HepG2 (cell line): ENCODE data around the gene TP53I3. TPM values are rescaled to one million over a fixed set of nuclear protein-coding genes. Genes with fewer than 3 reads are reported as not detected.

Experiments used
- ATAC-seq: fragments of 200-7000 bp; cut with Tn5 transposase; 3 replicates; pipeline ENCODE4 v1.9.1; 2020; ENCODE audit warnings: mild to moderate bottlenecking, moderate library complexity
- BruUV-seq: library from RNA; stranded (reverse); fragments of 400-500 nt; replicated peaks from 2 replicates; lab custom pipeline; 2021; lab: Mats Ljungman, UMichigan
- CTCF ChIA-PET: fragments of 300-600 bp; formaldehyde crosslinking; extraction: SDS; loops from one replicate; lab custom pipeline; 2021; ENCODE audit warnings: low total read pairs, inconsistent platforms, low intra/inter-chr PET ratio; lab: Yijun Ruan, JAX
- POLR2A ChIA-PET: fragments of 350-600 bp; sonication (Branson Sonifier 250); formaldehyde crosslinking; loops from one replicate; lab custom pipeline; 2020; ENCODE audit warnings: antibody characterized with exemption, inconsistent platforms; lab: Yijun Ruan, JAX
- DNase-seq: peaks from one replicate; pipeline ENCODE4 v3.0.0-alpha.2; 2015; ENCODE audit warnings: low spot score
- FAIRE-seq: peaks from 3 replicates; lab custom pipeline; 2011; peaks lifted over from hg19 to GRCh38; lab: Jason Lieb, UNC
- H2AFZ ChIP-seq: one replicate; pipeline ENCODE4 v1.6.1; 2011; ENCODE audit warnings: low read length, inconsistent platforms
- H3K27ac ChIP-seq: fragments of 300-600 bp; 3 replicates; pipeline ENCODE4 v1.8.0; 2011; ENCODE audit warnings: mixed run types, mild to moderate bottlenecking, mixed read lengths, low read length, inconsistent platforms; ENCODE audit not compliant: insufficient read depth; ENCODE audit errors: extremely low read length
- H3K27me3 ChIP-seq, 2 experiments: fragments of 200-600 bp in 1 of 2; 2 replicates in 1 of 2; 3 replicates in 1 of 2; pipeline versions ENCODE4 v1.6.0 to v1.8.0; 2011; ENCODE audit warnings: low read length in 2 of 2, mild to moderate bottlenecking in 2 of 2, moderate library complexity in 2 of 2, inconsistent platforms in 1 of 2; ENCODE audit not compliant: insufficient read depth in 2 of 2, control insufficient read depth in 1 of 2
- H3K36me3 ChIP-seq, 2 experiments: fragments of 200-600 bp in 1 of 2; replicated peaks in 1 of 2; 2 replicates in 1 of 2; 3 replicates in 1 of 2; pipeline versions ENCODE4 v1.5.1 to v1.8.0; 2011; ENCODE audit warnings: low read length in 2 of 2, inconsistent platforms in 1 of 2; ENCODE audit not compliant: insufficient read depth in 2 of 2, control insufficient read depth in 1 of 2
- H3K4me1 ChIP-seq: 2 replicates; pipeline ENCODE4 v1.5.1; 2012; ENCODE audit warnings: low read length, inconsistent platforms; ENCODE audit not compliant: insufficient read depth
- H3K4me2 ChIP-seq: 2 replicates; pipeline ENCODE4 v1.6.0; 2011; ENCODE audit warnings: low read depth, low read length, inconsistent platforms
- H3K4me3 ChIP-seq, 3 experiments: fragments of 200-600 bp in 1 of 3; sonication (generic), shearing (Covaris generic) in 1 of 3; replicated peaks in 1 of 3; 2 replicates each; pipeline ENCODE4 v1.5.1; 2011 to 2016; ENCODE audit warnings: low read length in 3 of 3, inconsistent platforms in 2 of 3, low read depth in 2 of 3, mild to moderate bottlenecking in 2 of 3, control low read depth in 1 of 3, mixed read lengths in 1 of 3; ENCODE audit not compliant: insufficient read depth in 1 of 3
- H3K79me2 ChIP-seq: one replicate; pipeline ENCODE4 v1.6.1; 2011; ENCODE audit warnings: low read length, inconsistent platforms; ENCODE audit not compliant: insufficient read depth
- H3K9ac ChIP-seq: 2 replicates; pipeline ENCODE4 v1.6.0; 2011; ENCODE audit warnings: mild to moderate bottlenecking, low read depth, low read length, inconsistent platforms; ENCODE audit not compliant: insufficient read depth
- H3K9me3 ChIP-seq: 2 replicates; pipeline ENCODE4 v1.5.1; 2012; ENCODE audit warnings: mild to moderate bottlenecking, low read length
- H4K20me1 ChIP-seq: 2 replicates; pipeline ENCODE4 v1.6.0; 2011; ENCODE audit warnings: inconsistent platforms, mild to moderate bottlenecking, low read length, moderate library complexity; ENCODE audit not compliant: insufficient read depth
- ARID2 ChIP-seq: sonication (generic); formaldehyde crosslinking; IDR thresholded peaks from 2 replicates; pipeline ENCODE4 v1.8.1; 2022; ENCODE audit warnings: mild to moderate bottlenecking, missing genetic modification reagents, borderline replicate concordance
- CC2D1A ChIP-seq: sonication (generic); formaldehyde crosslinking; IDR thresholded peaks from 2 replicates; pipeline ENCODE4 v1.8.1; 2023; ENCODE audit warnings: mild to moderate bottlenecking, missing genetic modification reagents
- CCDC6 ChIP-seq: sonication (generic); formaldehyde crosslinking; IDR thresholded peaks from 2 replicates; pipeline ENCODE4 v1.8.1; 2022; ENCODE audit warnings: mild to moderate bottlenecking, missing genetic modification reagents, moderate library complexity
- ELF4 ChIP-seq: sonication (generic); formaldehyde crosslinking; IDR thresholded peaks from 2 replicates; pipeline ENCODE4 v1.5.0; 2020; ENCODE audit warnings: missing genetic modification reagents, mild to moderate bottlenecking, moderate library complexity, borderline replicate concordance
- GZF1 ChIP-seq: sonication (generic); formaldehyde crosslinking; IDR thresholded peaks from 2 replicates; pipeline ENCODE4 v1.5.1; 2020; ENCODE audit warnings: mild to moderate bottlenecking, missing genetic modification reagents
- NCOA5 ChIP-seq: sonication (generic); formaldehyde crosslinking; IDR thresholded peaks from 2 replicates; pipeline ENCODE4 v1.4.0; 2020; ENCODE audit warnings: missing genetic modification reagents
- SETDB1 ChIP-seq: sonication (generic); formaldehyde crosslinking; IDR thresholded peaks from 2 replicates; pipeline ENCODE4 v1.5.1; 2020; ENCODE audit warnings: missing genetic modification reagents, mild to moderate bottlenecking, borderline replicate concordance
- SMARCE1 ChIP-seq: fragments of 450-650 bp; IDR thresholded peaks from 2 replicates; pipeline ENCODE4 v1.6.1; 2017; ENCODE audit warnings: borderline replicate concordance
- STAT5B ChIP-seq: sonication (generic); formaldehyde crosslinking; IDR thresholded peaks from 2 replicates; pipeline ENCODE4 v1.4.0; 2020; ENCODE audit warnings: missing genetic modification reagents
- YEATS4 ChIP-seq: sonication (generic); formaldehyde crosslinking; IDR thresholded peaks from 2 replicates; pipeline ENCODE4 v1.4.0; 2020; ENCODE audit warnings: missing genetic modification reagents, borderline replicate concordance
- ZMYM2 ChIP-seq: sonication (generic); formaldehyde crosslinking; IDR thresholded peaks from 2 replicates; pipeline ENCODE4 v1.8.0; 2022; ENCODE audit warnings: mild to moderate bottlenecking, missing genetic modification reagents
- ZNF143 ChIP-seq: sonication (generic); formaldehyde crosslinking; IDR thresholded peaks from 2 replicates; pipeline ENCODE4 v1.4.0; 2020; ENCODE audit warnings: missing genetic modification reagents
- ZNF709 ChIP-seq: sonication (generic); formaldehyde crosslinking; IDR thresholded peaks from 2 replicates; pipeline ENCODE4 v1.5.0; 2020; ENCODE audit warnings: mild to moderate bottlenecking, missing genetic modification reagents
- ZNF780A ChIP-seq: sonication (generic); formaldehyde crosslinking; IDR thresholded peaks from 2 replicates; pipeline ENCODE4 v1.8.0; 2022; ENCODE audit warnings: mild to moderate bottlenecking, missing genetic modification reagents, moderate library complexity
- ZNF781 ChIP-seq: sonication (generic); formaldehyde crosslinking; IDR thresholded peaks from 2 replicates; pipeline ENCODE4 v1.5.1; 2020; ENCODE audit warnings: borderline replicate concordance, mild to moderate bottlenecking, missing genetic modification reagents; ENCODE audit errors: not compliant biosample characterization
- ZNF790 ChIP-seq: sonication (generic); formaldehyde crosslinking; IDR thresholded peaks from 2 replicates; pipeline ENCODE4 v1.8.0; 2022; ENCODE audit warnings: missing genetic modification reagents, mild to moderate bottlenecking, borderline replicate concordance
- WGBS: methylation state at CpG from one replicate; pipeline ENCODE4 v1.1.6; 2017; ENCODE audit warnings: low lambda C conversion rate; 5-methylcytosine and 5-hydroxymethylcytosine counted together
- in situ Hi-C: cut with HindIII; loops from 2 replicates; pipeline ENCODE4 v1.10.0; 2017; ENCODE audit warnings: low pct_unique_long_range_greater_than_20kb; ENCODE audit not compliant: extremely low pct_ligation_motif_present
- intact Hi-C: fragments of 100-400 bp; cut with micrococcal nuclease; formaldehyde crosslinking; loops from one replicate; pipeline ENCODE4 v1.10.0; 2022; ENCODE audit not compliant: unreplicated experiment
- polyA plus RNA-seq, 8 experiments: library from polyadenylated mRNA; depleted of rRNA in 3 of 8; stranded (reverse) in 7 of 8; unstranded in 1 of 8; fragments of >200 nt; fragmentation: Illumina TruSeq in 4 of 8; extraction: Trizol in 4 of 8; gene quantifications; 2 replicates each; pipeline versions ENCODE4 v1.2.1 to v1.2.3, GENCODE V29; 2011 to 2016; ENCODE audit warnings: low read depth in 4 of 8, missing spikeins in 1 of 8, mixed read lengths in 1 of 8; ENCODE audit not compliant: insufficient read depth in 1 of 8
- total RNA-seq, 5 experiments: library from RNA; depleted of rRNA; stranded (reverse); fragments of >200 nt; fragmentation: Illumina TruSeq; extraction: Trizol; gene quantifications; 2 replicates each; pipeline ENCODE4 v1.2.3, GENCODE V29; 2016; ENCODE audit warnings: low read depth in 1 of 5
- TF ChIP-seq, protein P1 (sequence below): sonication (generic); formaldehyde crosslinking; IDR thresholded peaks from 2 replicates; pipeline ENCODE4 v1.4.0; 2020; ENCODE audit warnings: mild to moderate bottlenecking, missing genetic modification reagents
- TF ChIP-seq, protein P2 (sequence below): sonication (generic); formaldehyde crosslinking; IDR thresholded peaks from 2 replicates; pipeline ENCODE4 v1.5.0; 2020; ENCODE audit warnings: mild to moderate bottlenecking, missing genetic modification reagents
- TF ChIP-seq, protein P3 (sequence below): sonication (generic); formaldehyde crosslinking; conservative IDR thresholded peaks from 2 replicates; pipeline ENCODE4 v1.5.0; 2020; ENCODE audit warnings: missing genetic modification reagents

TP53I3 gene
- total and polyA plus RNA-seq, 2 of the 13 experiments (the other 11 are each of a cell fraction or from before 2014, with no cell fraction given), result 25.0 to 44.1 TPM

DNA sequence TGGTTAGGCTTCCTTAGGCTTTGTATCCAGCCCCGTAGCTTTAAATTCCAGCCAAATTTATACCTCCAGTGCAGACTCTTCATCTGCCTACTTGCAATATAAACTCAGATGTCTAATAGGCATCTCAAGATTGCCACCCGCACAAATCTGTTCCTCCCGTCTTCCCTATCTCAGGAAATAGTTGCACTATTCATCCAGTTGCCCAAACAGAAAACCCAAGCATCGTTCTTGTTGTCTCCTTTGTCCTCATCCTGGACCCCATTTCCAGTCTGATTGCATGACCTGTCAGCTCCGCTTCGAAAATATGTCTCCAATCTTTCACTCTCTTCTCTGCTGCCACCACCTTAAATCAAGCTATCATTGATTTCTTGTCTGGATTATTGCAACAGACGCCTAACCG, 32.8 kb downstream of the TP53I3 start:
- H3K27ac ChIP-seq, result peak overlapping the region; percentile 57
- H3K27me3 ChIP-seq, result no peaks in the 10 kb centered on the region; a peak in 2 of 5 replicates
- ChIA-PET POLR2A (interaction anchor here (0.8 to 5.4 kb wide), 10 partner anchors 14 to 124 kb away, joined by 3 to 76 read pairs (median 10); partner anchors contain the start of genes ATAD2B, SF3B6, TP53I3 and UBXN2A), CTCF (no interaction called here)
- no peak for FAIRE-seq
- no peak overlapping the region for H2AFZ ChIP-seq
- H3K9ac ChIP-seq, result peak overlapping the region; percentile 30
- no peaks in the 10 kb centered on the region for H3K9me3 ChIP-seq
- peak overlapping the region in 2 of 3 experiments; percentile 8 to 12; a peak in 2 of 6 replicates for H3K4me3 ChIP-seq
- H3K4me1 ChIP-seq, result peaks cover 52% of the 10 kb centered on the region
- H3K4me2 ChIP-seq, result peak overlapping the region; percentile 78
- no peaks in the 10 kb centered on the region for H4K20me1 ChIP-seq
- no TSS peak for BruUV-seq
- intact Hi-C loops, result loop anchor here (1.0 kb wide), 1 partner anchor 9 kb away; no protein-coding TSS in a partner anchor
- 81% methylated on average over 8 of the region's 8 CpGs for WGBS
- H3K79me2 ChIP-seq, result peaks cover 9% of the 10 kb centered on the region
- no peak for ATAC-seq
- H3K36me3 ChIP-seq, result peaks cover 0 to 2% of the 10 kb centered on the region in 2 experiments; a peak in 3 of 5 replicates
- in situ Hi-C loops, result no loop called here
- DNase-seq, result no peak
- no peak for TF ChIP-seq SETDB1 (CRISPR knock-in tag)
- TF ChIP-seq, protein P1, sequence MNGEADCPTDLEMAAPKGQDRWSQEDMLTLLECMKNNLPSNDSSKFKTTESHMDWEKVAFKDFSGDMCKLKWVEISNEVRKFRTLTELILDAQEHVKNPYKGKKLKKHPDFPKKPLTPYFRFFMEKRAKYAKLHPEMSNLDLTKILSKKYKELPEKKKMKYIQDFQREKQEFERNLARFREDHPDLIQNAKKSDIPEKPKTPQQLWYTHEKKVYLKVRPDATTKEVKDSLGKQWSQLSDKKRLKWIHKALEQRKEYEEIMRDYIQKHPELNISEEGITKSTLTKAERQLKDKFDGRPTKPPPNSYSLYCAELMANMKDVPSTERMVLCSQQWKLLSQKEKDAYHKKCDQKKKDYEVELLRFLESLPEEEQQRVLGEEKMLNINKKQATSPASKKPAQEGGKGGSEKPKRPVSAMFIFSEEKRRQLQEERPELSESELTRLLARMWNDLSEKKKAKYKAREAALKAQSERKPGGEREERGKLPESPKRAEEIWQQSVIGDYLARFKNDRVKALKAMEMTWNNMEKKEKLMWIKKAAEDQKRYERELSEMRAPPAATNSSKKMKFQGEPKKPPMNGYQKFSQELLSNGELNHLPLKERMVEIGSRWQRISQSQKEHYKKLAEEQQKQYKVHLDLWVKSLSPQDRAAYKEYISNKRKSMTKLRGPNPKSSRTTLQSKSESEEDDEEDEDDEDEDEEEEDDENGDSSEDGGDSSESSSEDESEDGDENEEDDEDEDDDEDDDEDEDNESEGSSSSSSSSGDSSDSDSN, result 0 out of 2 replicates have a peak, but pooled peaks have one; percentile 32
- TF ChIP-seq ELF4 (CRISPR knock-in tag), result no peak
- TF ChIP-seq, protein P2, sequence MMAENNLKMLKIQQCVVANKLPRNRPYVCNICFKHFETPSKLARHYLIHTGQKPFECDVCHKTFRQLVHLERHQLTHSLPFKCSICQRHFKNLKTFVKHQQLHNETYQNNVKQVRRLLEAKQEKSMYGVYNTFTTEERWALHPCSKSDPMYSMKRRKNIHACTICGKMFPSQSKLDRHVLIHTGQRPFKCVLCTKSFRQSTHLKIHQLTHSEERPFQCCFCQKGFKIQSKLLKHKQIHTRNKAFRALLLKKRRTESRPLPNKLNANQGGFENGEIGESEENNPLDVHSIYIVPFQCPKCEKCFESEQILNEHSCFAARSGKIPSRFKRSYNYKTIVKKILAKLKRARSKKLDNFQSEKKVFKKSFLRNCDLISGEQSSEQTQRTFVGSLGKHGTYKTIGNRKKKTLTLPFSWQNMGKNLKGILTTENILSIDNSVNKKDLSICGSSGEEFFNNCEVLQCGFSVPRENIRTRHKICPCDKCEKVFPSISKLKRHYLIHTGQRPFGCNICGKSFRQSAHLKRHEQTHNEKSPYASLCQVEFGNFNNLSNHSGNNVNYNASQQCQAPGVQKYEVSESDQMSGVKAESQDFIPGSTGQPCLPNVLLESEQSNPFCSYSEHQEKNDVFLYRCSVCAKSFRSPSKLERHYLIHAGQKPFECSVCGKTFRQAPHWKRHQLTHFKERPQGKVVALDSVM (CRISPR knock-in tag), result 0 out of 2 replicates have a peak, but pooled peaks have one; percentile 6
- TF ChIP-seq STAT5B (CRISPR knock-in tag), result no peak
- TF ChIP-seq, protein P3, sequence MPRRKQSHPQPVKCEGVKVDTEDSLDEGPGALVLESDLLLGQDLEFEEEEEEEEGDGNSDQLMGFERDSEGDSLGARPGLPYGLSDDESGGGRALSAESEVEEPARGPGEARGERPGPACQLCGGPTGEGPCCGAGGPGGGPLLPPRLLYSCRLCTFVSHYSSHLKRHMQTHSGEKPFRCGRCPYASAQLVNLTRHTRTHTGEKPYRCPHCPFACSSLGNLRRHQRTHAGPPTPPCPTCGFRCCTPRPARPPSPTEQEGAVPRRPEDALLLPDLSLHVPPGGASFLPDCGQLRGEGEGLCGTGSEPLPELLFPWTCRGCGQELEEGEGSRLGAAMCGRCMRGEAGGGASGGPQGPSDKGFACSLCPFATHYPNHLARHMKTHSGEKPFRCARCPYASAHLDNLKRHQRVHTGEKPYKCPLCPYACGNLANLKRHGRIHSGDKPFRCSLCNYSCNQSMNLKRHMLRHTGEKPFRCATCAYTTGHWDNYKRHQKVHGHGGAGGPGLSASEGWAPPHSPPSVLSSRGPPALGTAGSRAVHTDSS (CRISPR knock-in tag), result no peak
- no peak for TF ChIP-seq ZNF143 (CRISPR knock-in tag)
- TF ChIP-seq ZNF780A (CRISPR knock-in tag), result no peak
- no peak for TF ChIP-seq ZMYM2
- no peak for TF ChIP-seq CC2D1A (CRISPR knock-in tag)
- TF ChIP-seq CCDC6 (CRISPR knock-in tag), result no peak
- no peak for TF ChIP-seq NCOA5 (CRISPR knock-in tag)
- TF ChIP-seq ARID2 (CRISPR knock-in tag), result 0 out of 2 replicates have a peak, but pooled peaks have one; percentile 46
- TF ChIP-seq ZNF790 (CRISPR knock-in tag), result 0 out of 2 replicates have a peak, but pooled peaks have one; percentile 58
- no peak for TF ChIP-seq GZF1 (CRISPR knock-in tag)
- no peak for TF ChIP-seq ZNF709 (CRISPR knock-in tag)
- TF ChIP-seq ZNF781 (CRISPR knock-in tag), result no peak
- no peak for TF ChIP-seq SMARCE1
- no peak; the same call in 1 of the 2 replicates for TF ChIP-seq YEATS4 (CRISPR knock-in tag)
